Measurements from ENCODE around the gene CDO1.

CDO1 gene

GRCh38 chr5:115776989-115777388 is 39.5 kb downstream of the CDO1 start:
- Histone ChIP-seq H3K27me3 (ENCODE audit: insufficient read depth, low read length) (no peaks in the 10 kb centered on the region), H3K4me1 (ENCODE audit: insufficient read depth, low read length) (no peaks in the 10 kb centered on the region), H3K27ac (ENCODE audit: low read length) (no peak overlapping the region), H3K9ac (ENCODE audit: low read depth, low read length) (no peak overlapping the region), H3K36me3 (ENCODE audit: insufficient read depth, low read depth, low read length) (no peaks in the 10 kb centered on the region), H3K9me3 (ENCODE audit: insufficient read depth, low read depth, low read length) (no peaks in the 10 kb centered on the region), H3K4me3 (ENCODE audit: low read length) (no peak overlapping the region)

GRCh38 chr5:115775999-115776398 is 40.5 kb downstream of the CDO1 start:
- Histone ChIP-seq H3K27ac (ENCODE audit: low read length) (no peak overlapping the region), H3K27me3 (ENCODE audit: insufficient read depth, low read length) (no peaks in the 10 kb centered on the region), H3K4me1 (ENCODE audit: insufficient read depth, low read length) (no peaks in the 10 kb centered on the region), H3K36me3 (ENCODE audit: insufficient read depth, low read depth, low read length) (no peaks in the 10 kb centered on the region), H3K4me3 (ENCODE audit: low read length) (no peak overlapping the region), H3K9ac (ENCODE audit: low read depth, low read length) (no peak overlapping the region), H3K9me3 (ENCODE audit: insufficient read depth, low read depth, low read length) (no peaks in the 10 kb centered on the region)

GRCh38 chr5:115774684-115775083 is 41.8 kb downstream of the CDO1 start:
- Histone ChIP-seq H3K9ac (ENCODE audit: low read depth, low read length) (no peak overlapping the region), H3K4me1 (ENCODE audit: insufficient read depth, low read length) (no peaks in the 10 kb centered on the region), H3K9me3 (ENCODE audit: insufficient read depth, low read depth, low read length) (no peaks in the 10 kb centered on the region), H3K4me3 (ENCODE audit: low read length) (no peak overlapping the region), H3K27me3 (ENCODE audit: insufficient read depth, low read length) (no peaks in the 10 kb centered on the region), H3K27ac (ENCODE audit: low read length) (no peak overlapping the region), H3K36me3 (ENCODE audit: insufficient read depth, low read depth, low read length) (no peaks in the 10 kb centered on the region)

GRCh38 chr5:115772731-115773475 is 43.6 kb downstream of the CDO1 start:
- Histone ChIP-seq H3K36me3 (ENCODE audit: insufficient read depth, low read depth, low read length) (no peaks in the 10 kb centered on the region), H3K9me3 (ENCODE audit: insufficient read depth, low read depth, low read length) (no peaks in the 10 kb centered on the region), H3K4me3 (ENCODE audit: low read length) (no peak overlapping the region), H3K9ac (ENCODE audit: low read depth, low read length) (no peak overlapping the region), H3K27me3 (ENCODE audit: insufficient read depth, low read length) (no peaks in the 10 kb centered on the region), H3K4me1 (ENCODE audit: insufficient read depth, low read length) (no peaks in the 10 kb centered on the region), H3K27ac (ENCODE audit: low read length) (no peak overlapping the region)

- Histone ChIP-seq H3K9ac (ENCODE audit: low read depth, low read length) (no peak overlapping the region), H3K4me3 (ENCODE audit: low read length) (no peak overlapping the region), H3K9me3 (ENCODE audit: insufficient read depth, low read depth, low read length) (no peaks in the 10 kb centered on the region), H3K4me1 (ENCODE audit: insufficient read depth, low read length) (no peaks in the 10 kb centered on the region), H3K27me3 (ENCODE audit: insufficient read depth, low read length) (no peaks in the 10 kb centered on the region), H3K27ac (ENCODE audit: low read length) (no peak overlapping the region), H3K36me3 (ENCODE audit: insufficient read depth, low read depth, low read length) (no peaks in the 10 kb centered on the region)
These were observed 46.0 kb downstream of the CDO1 start for GRCh38 chr5:115770466-115770865.

GRCh38 chr5:115767424-115767823 is 49.0 kb downstream of the CDO1 start:
- no peak overlapping the region for H3K4me3 ChIP-seq (ENCODE audit: low read length)
- H3K27ac ChIP-seq (ENCODE audit: low read length), result no peak overlapping the region
- H3K4me1 ChIP-seq (ENCODE audit: insufficient read depth, low read length), result no peaks in the 10 kb centered on the region
- H3K9me3 ChIP-seq (ENCODE audit: insufficient read depth, low read depth, low read length), result peaks cover 9% of the 10 kb centered on the region
- H3K36me3 ChIP-seq (ENCODE audit: insufficient read depth, low read depth, low read length), result no peaks in the 10 kb centered on the region
- H3K9ac ChIP-seq (ENCODE audit: low read depth, low read length), result no peak overlapping the region
- H3K27me3 ChIP-seq (ENCODE audit: insufficient read depth, low read length), result no peaks in the 10 kb centered on the region

- no peaks in the 10 kb centered on the region for H3K36me3 ChIP-seq (ENCODE audit: insufficient read depth, low read depth, low read length)
- no peak overlapping the region for H3K4me3 ChIP-seq (ENCODE audit: low read length)
- H3K4me1 ChIP-seq (ENCODE audit: insufficient read depth, low read length), result no peaks in the 10 kb centered on the region
- no peak overlapping the region for H3K27ac ChIP-seq (ENCODE audit: low read length)
- peaks cover 9% of the 10 kb centered on the region for H3K9me3 ChIP-seq (ENCODE audit: insufficient read depth, low read depth, low read length)
- H3K9ac ChIP-seq (ENCODE audit: low read depth, low read length), result no peak overlapping the region
- H3K27me3 ChIP-seq (ENCODE audit: insufficient read depth, low read length), result no peaks in the 10 kb centered on the region
These were observed 49.9 kb downstream of the CDO1 start for GRCh38 chr5:115766608-115767007.

GRCh38 chr5:115758356-115758755 is 58.1 kb downstream of the CDO1 start:
- H3K36me3 ChIP-seq (ENCODE audit: insufficient read depth, low read depth, low read length), result no peaks in the 10 kb centered on the region
- no peaks in the 10 kb centered on the region for H3K4me1 ChIP-seq (ENCODE audit: insufficient read depth, low read length)
- no peak overlapping the region for H3K4me3 ChIP-seq (ENCODE audit: low read length)
- H3K27me3 ChIP-seq (ENCODE audit: insufficient read depth, low read length), result no peaks in the 10 kb centered on the region
- H3K27ac ChIP-seq (ENCODE audit: low read length), result no peak overlapping the region
- no peak overlapping the region for H3K9ac ChIP-seq (ENCODE audit: low read depth, low read length)
- H3K9me3 ChIP-seq (ENCODE audit: insufficient read depth, low read depth, low read length), result peaks cover 2% of the 10 kb centered on the region; the same call in 1 of the 2 replicates

GRCh38 chr5:115755675-115756074 is 60.8 kb downstream of the CDO1 start:
- Histone ChIP-seq H3K4me1 (ENCODE audit: insufficient read depth, low read length) (peaks cover 6% of the 10 kb centered on the region; the same call in 1 of the 2 replicates), H3K27me3 (ENCODE audit: insufficient read depth, low read length) (no peaks in the 10 kb centered on the region), H3K27ac (ENCODE audit: low read length) (no peak overlapping the region), H3K4me3 (ENCODE audit: low read length) (no peak overlapping the region), H3K9ac (ENCODE audit: low read depth, low read length) (no peak overlapping the region), H3K36me3 (ENCODE audit: insufficient read depth, low read depth, low read length) (no peaks in the 10 kb centered on the region), H3K9me3 (ENCODE audit: insufficient read depth, low read depth, low read length) (no peaks in the 10 kb centered on the region)
